Body of pancreas (tissue), 4 donors: ENCODE results near the gene NXNL1.

Experiments
- CTCF ChIP-seq, 7 experiments: fragments of 450-650 bp in 4 of 7; fragments of 200-600 bp in 3 of 7; sonication (generic) in 3 of 7; IDR thresholded peaks; one replicate each; pipeline ENCODE4 v1.5.1; 2016 to 2019; ENCODE audit warnings: antibody characterized with exemption in 7 of 7
- POLR2A ChIP-seq, 3 donors: fragments of 450-650 bp; IDR thresholded peaks; one replicate each; pipeline ENCODE4 v1.6.1; 2016; ENCODE audit warnings: antibody characterized with exemption in 3 of 3, mild to moderate bottlenecking in 2 of 3

GRCh38 chr19:17506745-17507144 is 46.0 kb upstream of the NXNL1 start:
- TF ChIP-seq CTCF (IDR thresholded peaks at IDR 0.05) (no peak), POLR2A (IDR thresholded peaks at IDR 0.05) (no peak)
